GM19025 (cell line): ENCODE data around the gene DOLK.

Experiments
- ATAC-seq: cut with Tn5 transposase; IDR thresholded peaks from one replicate; pipeline ENCODE4 v1.9.1; 2021; ENCODE audit warnings: mild to moderate bottlenecking, low read depth, moderate library complexity; ENCODE audit not compliant: unreplicated experiment

The DOLK gene

DNA sequence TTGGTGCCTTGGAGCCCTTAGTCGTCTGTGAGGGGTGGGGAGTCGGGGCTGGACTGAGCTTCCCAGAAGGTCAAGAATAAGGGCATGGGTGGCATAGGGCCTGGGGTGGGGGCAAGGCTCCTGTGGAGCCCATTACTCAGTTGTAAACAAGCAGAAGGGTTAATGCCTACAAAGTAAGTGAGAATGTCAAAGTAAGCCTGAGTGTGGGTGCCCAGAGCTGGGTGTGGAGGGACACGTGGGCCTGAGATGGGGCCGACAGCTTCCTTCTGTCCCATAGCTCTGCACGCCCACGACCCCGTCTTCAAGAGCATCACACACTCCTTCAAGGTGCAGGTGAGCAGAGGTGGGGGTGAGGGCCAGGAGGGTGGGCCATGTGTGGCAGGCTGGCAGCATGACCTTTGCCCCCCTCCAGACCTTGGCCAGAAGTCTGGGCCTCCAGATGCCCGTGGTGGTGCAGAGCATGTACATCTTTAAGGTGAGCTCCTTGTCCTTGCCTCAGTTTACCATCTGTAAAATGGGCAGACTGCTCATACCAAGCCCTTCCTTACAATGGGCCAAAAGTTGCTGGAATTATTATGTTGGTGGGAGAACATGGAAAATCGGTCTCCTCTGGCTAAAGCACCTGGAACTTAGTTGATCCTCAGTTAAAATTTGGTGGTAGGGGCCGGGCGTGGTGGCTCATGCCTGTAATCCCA, 11.1 kb downstream of the DOLK start:
- no peak for ATAC-seq

DNA sequence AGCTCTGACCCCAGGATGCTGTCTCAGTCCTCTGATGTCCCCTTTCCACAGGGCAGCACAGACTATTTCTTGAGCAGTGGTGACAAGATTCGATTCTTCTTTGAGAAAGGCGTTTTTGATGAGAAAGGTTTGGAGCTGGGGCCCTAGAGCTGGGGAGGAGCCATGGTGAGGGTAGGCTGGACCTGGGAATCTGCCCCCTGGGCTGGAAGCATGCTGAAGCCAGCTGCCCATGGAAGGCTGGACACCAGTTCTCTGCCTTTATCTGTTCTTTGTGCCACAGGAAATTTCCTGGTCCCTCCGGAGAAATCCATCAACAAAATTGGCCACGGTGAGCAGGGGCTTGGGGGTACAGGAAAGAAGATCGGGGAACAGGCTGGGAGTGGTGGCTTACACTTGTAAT, 13.7 kb downstream of the DOLK start:
- no peak for ATAC-seq

- no peak for ATAC-seq
Observed at GRCh38 chr9:128929560-128929959, 17.8 kb downstream of the DOLK start.

DNA sequence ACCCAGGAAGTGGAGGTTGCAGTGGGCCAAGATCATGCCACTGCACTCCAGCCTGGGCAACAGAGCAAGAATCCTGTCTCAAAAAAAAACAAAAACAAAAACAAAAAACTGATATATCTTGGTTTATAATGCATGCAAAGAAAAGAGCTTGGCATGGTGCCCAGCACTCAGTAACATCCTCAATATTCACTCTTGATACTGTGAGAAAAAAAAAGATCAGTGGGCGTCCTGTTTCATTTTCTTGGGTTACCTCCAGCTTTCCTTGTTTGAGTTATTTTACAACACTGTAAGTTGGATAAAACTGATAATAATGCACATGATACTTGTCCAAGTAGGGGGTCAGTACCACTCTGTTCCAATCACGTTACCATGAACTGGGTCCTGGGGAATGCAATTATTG, 18.8 kb downstream of the DOLK start:
- ATAC-seq: no peak

GRCh38 chr9:128927731-128928411, 19.5 kb downstream of the DOLK start:
- no peak for ATAC-seq

- ATAC-seq: no peak
Observed at GRCh38 chr9:128923493-128923883, 23.9 kb downstream of the DOLK start.

- ATAC-seq: no peak
Observed at GRCh38 chr9:128921881-128922763, 25.3 kb downstream of the DOLK start.

DNA sequence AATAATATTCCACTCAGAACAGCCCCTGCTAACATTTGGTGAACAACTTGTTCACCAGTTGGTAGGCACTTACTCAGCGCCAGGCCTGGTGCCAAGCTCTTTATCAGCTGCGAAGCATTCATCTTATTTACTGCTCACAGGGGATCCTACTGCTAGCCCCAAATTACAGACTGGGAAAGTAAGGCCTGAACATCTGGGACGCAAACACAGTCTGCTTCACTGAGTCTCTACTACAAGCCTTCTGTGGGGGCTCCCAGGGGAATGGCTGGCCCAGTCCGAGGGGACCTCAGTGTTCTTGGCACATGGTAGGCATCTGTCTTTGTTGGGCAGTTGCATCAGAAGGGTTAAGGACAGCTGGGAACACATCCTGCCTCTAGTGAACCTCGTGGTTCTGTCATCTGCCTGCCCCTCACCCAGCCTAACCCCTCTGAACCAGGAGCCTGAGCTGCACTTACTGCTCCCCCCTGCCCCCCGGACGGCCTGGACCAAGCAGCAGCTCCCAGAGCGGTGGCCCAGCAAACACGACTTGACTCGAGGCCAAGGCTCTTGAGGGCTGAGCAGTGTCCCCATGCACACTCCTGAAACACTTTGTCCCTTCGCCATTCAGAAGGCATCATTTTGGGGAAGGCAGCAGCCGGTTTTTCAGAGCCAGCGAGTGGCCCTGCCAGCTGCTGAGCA, 26.9 kb downstream of the DOLK start, which contains the start of gene PHYHD1:
Gene PHYHD1 (plus strand): TSS at position 602 of the 678 bp plus-strand sequence. CDS start 1,342 bp downstream, outside the sequence.
- ATAC-seq: no peak

DNA sequence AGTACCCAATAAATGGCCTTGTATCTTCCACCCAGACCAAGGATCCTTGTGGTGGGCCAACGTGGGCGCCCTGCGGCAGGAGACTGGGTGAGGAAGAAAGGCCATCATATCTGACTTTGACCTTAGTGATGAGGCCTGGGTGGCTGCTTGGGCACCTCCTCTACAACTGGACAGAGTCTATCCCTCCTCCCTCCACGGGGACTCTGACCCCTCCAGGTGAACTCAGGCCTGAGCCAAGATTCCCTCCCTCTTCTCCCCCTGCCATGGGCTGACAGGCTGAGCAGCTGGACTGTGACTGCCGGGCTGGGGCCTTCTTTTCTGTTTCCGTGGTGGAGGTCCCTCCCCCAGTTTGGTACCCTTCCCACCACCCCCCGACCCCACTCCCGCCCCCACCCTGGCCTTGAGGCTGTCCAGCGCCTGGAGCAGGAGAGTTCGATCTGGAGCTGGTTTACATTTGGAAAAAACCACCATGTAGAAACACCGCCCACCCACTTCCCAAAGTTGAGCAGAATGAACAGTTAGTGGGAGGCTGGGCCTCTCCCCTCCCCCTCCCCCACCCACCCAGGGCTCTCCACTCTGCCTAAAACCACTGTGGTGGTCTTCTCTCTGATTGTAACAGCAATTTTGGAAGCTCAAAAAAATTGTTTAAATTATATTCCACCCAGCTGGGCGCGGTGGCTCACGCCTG, 27.9 kb downstream of the DOLK start:
- no peak for ATAC-seq

DNA sequence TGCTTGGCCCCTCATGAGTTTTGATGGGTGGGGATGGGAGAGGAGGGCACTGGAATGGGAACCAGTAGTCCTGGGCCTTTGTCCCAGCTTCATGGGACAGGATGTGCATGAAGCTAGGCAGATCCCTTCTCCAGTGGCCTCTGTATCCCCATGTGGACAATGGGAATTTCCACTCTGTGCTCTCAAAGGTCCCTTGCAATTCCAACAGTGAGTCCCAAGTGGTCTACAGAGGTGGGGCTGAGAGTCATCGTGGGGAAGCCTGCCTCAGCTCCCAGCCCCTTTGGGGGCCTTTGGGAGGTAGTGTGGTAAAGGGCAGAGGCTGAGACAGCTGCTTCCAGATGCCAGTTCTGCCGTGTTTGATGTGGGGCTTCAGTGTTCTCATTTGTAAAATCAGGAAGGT, 28.5 kb downstream of the DOLK start:
- no peak for ATAC-seq

DNA sequence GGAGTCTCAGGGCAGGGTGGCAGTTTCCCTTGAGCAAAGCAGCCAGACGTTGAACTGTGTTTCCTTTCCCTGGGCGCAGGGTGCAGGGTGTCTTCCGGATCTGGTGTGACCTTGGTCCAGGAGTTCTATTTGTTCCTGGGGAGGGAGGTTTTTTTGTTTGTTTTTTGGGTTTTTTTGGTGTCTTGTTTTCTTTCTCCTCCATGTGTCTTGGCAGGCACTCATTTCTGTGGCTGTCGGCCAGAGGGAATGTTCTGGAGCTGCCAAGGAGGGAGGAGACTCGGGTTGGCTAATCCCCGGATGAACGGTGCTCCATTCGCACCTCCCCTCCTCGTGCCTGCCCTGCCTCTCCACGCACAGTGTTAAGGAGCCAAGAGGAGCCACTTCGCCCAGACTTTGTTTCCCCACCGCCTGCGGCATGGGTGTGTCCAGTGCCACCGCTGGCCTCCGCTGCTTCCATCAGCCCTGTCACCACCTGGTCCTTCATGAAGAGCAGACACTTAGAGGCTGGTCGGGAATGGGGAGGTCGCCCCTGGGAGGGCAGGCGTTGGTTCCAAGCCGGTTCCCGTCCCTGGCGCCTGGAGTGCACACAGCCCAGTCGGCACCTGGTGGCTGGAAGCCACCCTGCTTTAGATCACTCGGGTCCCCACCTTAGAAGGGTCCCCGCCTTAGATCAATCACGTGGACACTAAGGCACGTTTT, 30.1 kb downstream of the DOLK start:
- ATAC-seq: no peak

DNA sequence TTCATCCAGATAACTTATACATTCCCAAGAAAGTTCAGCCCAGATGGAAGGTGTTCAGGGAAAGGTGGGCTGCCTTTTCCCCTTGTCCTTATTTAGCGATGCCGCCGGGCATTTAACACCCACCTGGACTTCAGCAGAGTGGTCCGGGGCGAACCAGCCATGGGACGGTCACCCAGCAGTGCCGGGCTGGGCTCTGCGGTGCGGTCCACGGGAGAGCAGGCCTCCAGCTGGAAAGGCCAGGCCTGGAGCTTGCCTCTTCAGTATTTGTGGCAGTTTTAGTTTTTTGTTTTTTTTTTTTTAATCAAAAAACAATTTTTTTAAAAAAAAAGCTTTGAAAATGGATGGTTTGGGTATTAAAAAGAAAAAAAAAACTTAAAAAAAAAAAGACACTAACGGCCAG, 30.7 kb downstream of the DOLK start:
- no peak for ATAC-seq

DNA sequence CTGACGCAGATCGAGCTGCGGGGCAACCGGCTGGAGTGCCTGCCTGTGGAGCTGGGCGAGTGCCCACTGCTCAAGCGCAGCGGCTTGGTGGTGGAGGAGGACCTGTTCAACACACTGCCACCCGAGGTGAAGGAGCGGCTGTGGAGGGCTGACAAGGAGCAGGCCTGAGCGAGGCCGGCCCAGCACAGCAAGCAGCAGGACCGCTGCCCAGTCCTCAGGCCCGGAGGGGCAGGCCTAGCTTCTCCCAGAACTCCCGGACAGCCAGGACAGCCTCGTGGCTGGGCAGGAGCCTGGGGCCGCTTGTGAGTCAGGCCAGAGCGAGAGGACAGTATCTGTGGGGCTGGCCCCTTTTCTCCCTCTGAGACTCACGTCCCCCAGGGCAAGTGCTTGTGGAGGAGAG, 31.2 kb downstream of the DOLK start:
- no peak for ATAC-seq

DNA sequence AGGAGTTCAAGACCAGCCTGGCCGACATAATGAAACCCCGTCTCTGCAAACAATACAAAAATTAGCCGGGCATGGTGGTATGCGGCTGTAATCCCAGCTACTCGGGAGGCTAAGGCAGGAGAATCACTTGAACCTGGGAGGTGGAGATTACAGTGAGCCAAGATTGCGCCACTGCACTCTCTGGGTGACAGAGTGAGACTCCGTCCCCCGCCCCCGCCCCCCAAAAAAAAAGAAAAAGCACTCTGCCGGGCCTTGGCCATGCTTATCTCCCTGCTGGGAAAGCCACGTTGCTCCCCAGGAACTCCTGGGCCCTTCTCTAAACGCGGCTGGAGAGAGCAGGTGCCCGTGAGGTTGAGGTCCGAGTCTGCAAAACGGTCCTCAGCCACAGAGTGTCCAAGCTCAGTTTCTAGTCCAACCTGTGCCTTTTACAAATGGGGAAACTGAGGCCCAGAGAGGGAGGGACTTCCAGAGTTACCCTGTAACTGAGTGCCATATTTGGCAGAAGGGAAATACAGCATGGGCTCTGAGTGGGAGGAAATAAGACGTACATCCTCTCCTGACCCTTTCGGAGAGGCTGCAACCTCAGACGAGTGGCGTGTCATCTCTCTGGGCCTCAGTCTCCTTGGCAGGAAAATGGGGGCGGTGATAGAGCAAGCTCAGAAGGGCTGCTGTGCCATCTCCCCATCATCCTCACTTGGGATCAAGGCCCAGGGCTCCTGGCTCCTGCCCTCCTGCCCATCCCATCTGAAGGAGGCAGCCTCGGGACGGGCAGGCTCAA, 33.2 kb downstream of the DOLK start:
- ATAC-seq: no peak

DNA sequence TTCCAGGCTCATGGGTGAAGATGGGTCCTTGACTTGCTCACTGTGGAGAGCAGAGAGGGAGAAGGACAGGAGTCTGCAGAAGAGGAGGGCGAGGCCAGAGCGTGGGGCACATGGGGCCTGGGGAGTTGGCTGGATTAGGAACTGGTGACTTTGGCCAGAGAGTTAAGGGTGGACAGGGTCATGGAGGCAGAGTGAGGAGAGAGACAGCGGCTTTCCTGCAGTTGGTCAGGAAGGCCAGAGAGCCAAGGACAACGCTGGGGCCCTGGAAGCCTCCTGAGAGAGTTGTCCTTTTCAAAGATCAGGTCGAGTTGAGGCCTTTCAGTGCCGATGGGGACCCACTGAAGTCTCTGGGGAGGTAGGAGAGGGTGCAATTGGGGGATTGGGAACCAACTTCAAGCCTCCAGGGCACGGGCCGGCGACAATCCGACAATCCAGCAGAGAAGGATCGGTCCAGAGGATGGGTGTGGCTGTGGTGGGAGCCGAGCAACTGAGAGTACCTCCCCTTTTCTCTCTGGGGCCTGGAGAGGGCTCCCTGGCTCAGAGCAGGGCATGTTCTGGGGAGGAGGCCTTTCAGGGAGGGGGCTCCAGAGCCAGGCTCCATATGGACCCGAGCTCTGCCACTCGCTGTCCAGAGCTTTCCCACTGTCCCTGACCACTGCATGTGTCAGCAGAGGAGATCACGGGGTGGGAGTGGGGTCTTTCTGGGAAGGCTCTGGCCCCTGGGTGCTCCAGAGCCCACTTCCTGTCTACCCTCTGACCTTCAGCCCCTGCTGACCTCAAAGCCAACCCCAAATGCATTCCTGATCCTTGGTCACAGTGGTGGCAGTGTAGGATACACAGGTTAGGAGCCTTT, 34.1 kb downstream of the DOLK start:
- ATAC-seq: no peak

DNA sequence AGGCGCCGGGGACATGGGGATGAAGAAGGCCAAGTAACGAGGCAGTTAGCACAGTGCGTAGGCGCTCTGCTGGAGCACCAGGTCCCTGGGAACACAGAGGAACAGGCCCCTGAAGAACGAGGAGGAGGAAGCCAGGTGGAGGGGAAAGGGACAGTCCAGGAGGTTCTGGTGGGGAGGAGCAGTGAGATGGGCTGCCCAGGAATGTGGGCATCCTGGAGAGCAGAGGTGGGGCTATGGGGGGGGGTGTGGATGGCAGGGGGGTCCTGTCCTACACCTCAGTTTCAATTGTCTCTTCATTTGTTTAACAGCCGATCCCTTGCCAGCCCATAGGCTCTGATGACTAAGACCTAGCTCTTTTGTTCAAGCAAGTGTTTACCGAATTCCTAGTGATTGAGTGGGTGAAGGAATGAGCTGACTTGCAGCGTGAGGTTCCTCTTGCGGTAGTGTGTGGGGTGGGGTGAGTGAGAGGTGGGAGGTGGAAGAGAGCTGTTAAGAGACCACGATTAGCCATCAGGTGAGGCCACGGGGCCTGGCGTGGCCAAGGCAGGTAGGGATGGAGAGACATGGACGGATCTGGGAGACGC, 35.0 kb downstream of the DOLK start:
- ATAC-seq: no peak

DNA sequence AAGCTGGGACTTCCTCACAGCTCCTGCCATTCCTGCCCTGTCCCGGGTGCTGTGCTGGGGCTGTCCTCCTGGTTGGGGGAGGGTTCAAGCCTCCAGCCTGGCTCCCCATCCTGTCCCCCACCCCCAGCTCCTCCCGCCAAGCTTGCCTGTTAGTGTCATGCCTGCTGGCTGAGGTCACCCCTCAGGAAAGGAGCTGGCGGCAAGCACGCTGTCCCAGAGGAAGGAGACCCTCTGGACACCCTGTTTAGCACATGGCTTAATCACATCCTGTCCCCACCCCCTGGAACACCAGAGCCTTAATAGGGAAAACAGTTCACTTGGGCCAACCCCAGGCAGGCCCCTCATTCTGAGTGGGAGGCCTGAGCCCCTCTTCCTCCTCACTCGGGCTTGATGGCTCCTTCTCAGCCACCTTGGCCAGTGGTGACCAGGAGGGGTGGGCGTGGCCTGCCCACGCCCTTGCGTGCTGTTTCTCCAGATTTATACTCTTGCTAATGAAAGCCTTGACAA, 35.8 kb downstream of the DOLK start:
- ATAC-seq: no peak
